HEK293 (cell line): ENCODE measurements around the gene INPP5A.
A peak's percentile ranks its signal among the peaks of the same experiment; 100 is the strongest.

ENCODE experiments used
- CTCF ChIP-seq: fragments of 450-650 bp; formaldehyde crosslinking; IDR thresholded peaks from 2 replicates; pipeline ENCODE4 v1.5.1; 2016; ENCODE audit warnings: missing biosample characterization, missing genetic modification characterization
- REST ChIP-seq: fragments of 450-650 bp; formaldehyde crosslinking; IDR thresholded peaks from 2 replicates; pipeline ENCODE4 v1.5.1; 2016; ENCODE audit warnings: missing biosample characterization, missing genetic modification characterization
- ZNF302 ChIP-seq: fragments of 450-650 bp; formaldehyde crosslinking; IDR thresholded peaks from 2 replicates; pipeline ENCODE4 v1.5.1; 2016; ENCODE audit warnings: missing biosample characterization, missing genetic modification characterization, low read depth

- TF ChIP-seq ZNF302, result no peak
- TF ChIP-seq CTCF (tag by site-specific recombination), result peak; percentile 77
- TF ChIP-seq REST (tag by site-specific recombination), result no peak
Measured at GRCh38 chr10:132637477-132638129, 100.0 kb downstream of the INPP5A start.
